MM.1S (cell line): ENCODE data around the gene CFAP251.

Experiments
- EZH2 ChIP-seq: fragments of 300-600 bp; sonication (generic); optimal IDR thresholded peaks from 2 replicates; pipeline ENCODE3; 2017; ENCODE audit warnings: low read depth, mild to moderate bottlenecking, antibody characterized with exemption, low read length, mixed read lengths
- TF ChIP-seq, protein P1 (sequence below): fragments of 300-600 bp; sonication (generic); IDR thresholded peaks from 2 replicates; pipeline ENCODE4 v1.5.1; 2016; ENCODE audit warnings: antibody characterized with exemption, low read length, mixed read lengths

- TF ChIP-seq, protein P1, sequence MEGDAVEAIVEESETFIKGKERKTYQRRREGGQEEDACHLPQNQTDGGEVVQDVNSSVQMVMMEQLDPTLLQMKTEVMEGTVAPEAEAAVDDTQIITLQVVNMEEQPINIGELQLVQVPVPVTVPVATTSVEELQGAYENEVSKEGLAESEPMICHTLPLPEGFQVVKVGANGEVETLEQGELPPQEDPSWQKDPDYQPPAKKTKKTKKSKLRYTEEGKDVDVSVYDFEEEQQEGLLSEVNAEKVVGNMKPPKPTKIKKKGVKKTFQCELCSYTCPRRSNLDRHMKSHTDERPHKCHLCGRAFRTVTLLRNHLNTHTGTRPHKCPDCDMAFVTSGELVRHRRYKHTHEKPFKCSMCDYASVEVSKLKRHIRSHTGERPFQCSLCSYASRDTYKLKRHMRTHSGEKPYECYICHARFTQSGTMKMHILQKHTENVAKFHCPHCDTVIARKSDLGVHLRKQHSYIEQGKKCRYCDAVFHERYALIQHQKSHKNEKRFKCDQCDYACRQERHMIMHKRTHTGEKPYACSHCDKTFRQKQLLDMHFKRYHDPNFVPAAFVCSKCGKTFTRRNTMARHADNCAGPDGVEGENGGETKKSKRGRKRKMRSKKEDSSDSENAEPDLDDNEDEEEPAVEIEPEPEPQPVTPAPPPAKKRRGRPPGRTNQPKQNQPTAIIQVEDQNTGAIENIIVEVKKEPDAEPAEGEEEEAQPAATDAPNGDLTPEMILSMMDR, result no peak
- no peak for TF ChIP-seq EZH2
These were observed 73.9 kb downstream of the CFAP251 start for GRCh38 chr12:121992059-121992879.
